Activated CD4-positive, alpha-beta T cell treated with anti-CD3 and anti-CD28 coated beads for 1 hour (primary cell): Measurements from ENCODE around the gene INSIG2.

Experiments
- DNase-seq: peaks from one replicate; pipeline ENCODE4 v3.0.0-alpha.2; 2020

The INSIG2 gene

DNA sequence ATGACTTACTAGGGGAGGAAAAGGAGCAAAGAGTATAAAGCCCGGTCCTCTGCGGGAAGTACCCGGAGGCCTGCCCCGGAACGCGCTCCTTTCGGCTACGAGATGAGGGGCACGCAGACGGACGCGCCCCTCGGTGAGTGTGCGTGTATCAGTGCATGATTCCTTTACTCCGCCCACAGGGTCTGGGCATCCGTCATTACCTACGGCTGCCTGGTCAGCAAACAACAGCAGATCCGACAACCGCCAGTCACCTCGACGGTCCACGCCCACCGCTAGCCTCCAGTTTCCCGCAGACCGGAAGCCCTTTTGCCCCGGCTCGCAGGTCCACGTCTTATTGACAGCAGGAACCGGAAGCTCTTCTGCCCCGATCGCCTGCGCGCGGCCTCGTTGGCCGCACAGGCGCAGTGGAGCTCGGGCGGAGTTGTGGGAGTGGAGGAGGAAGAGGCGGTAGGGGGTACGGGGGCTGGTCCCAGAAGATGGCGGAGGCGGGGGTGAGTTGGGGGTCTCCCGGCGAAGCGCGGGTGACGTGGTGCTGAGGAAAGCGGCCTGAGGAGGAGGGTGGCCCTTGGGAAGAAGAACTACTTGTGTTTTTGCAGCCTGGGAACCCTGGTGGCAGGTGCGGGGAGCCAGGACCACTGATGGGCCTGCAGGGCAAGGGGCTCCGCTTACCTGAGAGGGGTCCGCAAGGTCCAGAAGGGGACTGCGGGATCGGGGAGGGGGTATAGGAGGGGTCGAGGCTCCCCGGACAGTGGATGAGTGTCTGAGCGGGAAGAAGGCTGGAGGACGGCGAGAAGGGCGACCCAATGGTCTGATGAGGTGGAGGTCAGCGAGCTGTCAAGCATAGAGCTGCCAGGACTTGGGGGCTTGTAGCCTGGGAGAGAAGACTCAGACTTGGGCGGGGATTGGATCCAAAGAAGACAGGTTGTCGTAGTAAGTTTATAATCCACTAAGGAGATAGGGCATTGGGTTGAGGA is at the start of gene INSIG2:
Gene INSIG2 (plus strand): TSS at position 421 of the 974 bp plus-strand sequence. CDS start 8,086 bp downstream, outside the sequence.
- DNase-seq: peak; percentile 73

DNA sequence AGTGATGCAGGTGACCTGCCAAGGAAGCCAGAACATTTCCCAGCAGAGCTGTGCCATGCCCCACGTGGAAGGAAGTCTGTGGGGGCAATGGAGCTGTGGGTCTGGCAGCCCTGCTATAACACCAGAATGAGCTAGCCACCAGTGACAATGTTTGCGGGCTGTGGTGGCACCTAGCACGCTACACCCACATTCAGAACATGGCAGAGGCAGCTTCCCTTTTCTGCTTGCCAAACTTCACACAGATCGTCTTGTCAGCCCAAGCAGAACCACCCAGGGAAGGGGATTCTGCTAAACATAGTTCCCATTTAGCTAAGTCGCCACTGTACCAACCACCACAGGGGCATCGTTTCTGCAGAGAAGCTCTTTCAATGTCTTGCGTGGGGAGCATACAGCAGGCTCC is 47.4 kb upstream of the INSIG2 start:
- DNase-seq: no peak

DNA sequence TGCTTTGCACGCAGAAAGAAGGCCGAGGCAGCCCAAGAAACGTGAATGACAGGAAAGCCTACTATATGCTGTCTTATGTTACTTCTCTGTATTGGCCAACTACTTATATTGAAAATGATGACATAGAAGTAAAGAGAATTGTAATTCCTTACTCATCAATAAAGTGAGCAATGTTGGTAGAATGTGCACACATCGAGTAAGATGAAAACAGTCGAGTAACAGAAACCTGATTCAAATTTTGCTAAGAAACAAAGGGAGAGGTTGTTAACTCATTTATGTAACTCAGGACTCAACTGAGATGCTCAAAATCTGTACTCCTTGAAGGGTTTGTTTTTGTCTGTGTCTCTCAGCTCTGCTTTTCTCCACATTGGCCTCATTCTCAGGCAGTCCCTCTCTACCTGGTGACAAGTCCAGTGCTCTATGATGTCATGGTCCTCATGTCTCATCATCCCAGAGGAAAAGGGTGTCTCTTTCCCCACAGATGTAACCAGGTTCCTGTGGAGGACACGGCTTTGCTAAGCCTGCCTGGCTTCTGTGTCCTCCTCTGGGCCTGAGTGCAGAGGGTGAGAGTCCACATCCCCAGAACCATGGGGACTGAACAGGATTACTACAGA is 44.1 kb upstream of the INSIG2 start:
- no peak for DNase-seq

DNA sequence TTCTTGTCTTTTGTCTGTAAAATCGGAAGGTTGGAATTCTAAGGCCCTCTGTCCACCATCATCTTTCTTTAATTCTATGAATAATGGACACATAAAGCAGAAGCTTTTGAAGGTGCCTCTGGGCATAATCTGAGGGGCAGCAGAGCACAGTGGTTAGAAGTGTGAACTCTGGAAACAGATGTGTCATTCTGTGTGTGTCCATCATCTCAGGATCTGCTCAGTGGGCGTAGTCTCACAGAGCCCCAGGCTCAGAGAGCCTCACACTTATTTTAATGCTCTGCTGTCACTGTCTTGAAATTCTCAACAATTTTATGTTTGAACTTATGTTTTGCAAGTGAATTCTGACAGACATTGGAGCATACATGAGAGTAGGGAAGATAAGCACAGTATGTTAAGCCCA is 43.4 kb upstream of the INSIG2 start:
- DNase-seq: no peak

DNA sequence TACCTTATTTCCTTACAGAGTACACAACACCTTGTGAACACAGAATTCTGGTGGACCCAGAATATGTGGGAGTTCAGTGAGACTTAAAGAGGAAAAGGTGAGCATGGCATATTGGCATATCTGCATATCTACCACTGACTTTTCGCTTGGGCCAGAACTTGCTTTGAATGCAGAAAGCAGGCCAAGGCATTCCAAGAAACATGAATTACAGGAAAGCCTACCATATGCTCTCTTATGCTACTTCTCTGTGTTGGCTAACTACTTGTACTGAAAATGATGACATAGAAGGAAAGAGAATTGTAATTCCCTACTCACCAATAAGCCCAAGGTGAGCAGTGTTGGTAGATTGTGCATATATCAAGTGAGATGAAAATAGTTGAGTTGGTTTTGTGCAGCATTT is 43.0 kb upstream of the INSIG2 start:
- DNase-seq: no peak

DNA sequence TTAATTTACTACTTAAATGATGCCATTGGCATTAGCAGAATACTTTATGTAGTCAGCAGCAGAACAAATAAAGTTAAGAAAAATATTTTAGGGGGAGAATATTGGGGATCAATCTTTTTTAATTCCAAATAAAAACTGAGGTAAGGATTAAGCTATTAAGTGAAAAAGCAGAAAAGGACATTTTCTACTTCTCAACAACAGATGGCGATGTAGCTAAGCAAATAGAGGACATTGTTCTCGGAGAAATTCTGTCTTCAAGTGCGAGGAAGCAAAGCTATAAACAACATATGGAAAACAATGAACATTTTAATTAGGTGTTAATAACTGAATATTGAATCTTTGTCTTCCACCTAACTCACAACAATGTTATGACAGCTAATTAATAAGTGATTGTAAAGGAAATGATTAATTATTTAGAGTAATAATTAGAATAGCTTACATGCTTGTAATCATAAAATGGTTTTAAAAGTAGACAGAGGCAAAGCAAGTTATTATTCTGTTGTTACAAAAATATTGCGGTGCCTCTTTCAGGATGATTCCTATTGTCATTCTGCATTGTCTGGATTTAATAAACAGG is 41.5 kb upstream of the INSIG2 start:
- no peak for DNase-seq

DNA sequence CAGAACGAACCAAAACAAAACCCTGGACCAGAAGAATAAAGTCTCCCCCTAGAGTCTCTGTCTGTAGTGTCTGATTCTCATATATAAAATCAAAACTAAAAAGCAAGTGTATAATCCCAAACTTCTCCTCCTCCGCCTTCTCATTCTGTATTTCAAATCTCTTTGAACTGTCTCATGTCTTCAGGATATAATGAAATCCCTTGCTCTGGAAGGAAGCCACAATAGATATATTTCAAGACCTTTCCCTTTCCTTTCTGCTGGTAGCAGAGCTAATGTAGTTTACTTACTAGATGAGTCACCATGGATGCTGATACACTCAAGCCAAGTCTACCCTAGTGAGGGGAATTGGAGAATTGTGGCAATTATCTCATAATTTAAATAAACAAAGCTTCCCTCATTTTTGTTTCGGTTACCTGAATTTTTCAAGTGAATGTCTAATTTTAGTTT is 40.9 kb upstream of the INSIG2 start:
- DNase-seq: no peak

DNA sequence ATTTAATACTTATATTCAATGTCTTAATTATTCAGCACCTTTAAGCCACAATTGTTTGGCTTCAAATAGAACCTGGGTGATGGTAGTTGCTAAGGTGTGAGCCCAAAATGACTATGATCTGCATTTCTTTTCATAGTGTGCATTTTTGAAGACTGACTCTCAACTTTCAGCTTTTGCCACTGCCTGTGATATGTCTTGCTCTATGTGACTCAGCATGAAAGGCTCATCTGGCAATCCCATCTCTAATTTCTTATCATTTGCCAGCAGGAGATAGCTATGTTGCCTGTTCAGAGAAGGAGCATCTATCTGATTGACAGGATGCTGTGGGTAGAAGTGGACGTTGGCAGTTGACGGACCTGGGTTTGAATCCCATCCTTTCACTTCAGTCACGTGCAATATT is 39.9 kb upstream of the INSIG2 start:
- DNase-seq: no peak

DNA sequence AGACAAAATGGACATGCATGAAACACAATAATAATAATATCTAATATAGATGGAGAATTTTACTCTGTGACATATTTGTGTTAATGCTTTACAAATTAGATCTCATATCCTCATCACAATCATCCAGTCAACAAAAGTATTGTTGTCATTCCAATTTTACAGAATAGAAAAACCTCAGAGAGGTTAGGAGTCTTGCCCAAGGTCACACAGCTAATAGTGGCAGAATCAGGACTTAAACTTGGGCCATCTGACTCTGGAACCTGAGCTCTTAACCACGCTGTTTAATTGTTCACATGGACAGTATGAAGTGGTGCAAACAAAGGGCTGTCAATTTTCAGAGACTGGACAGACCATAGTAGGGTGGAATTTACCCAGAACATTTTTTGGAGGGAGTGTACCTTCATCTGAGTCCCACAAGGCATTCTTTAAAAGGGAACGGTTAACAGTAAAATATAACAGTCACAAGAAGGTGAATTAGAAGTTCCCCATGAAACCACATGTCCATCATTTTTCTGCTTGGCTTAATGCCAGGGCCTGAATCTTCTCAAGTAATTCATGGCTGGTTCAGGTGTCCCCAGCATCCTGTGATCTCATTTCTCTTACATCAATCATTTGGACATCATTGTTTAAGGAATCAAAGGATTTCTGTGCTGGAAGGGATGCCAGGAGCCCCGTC is 39.0 kb upstream of the INSIG2 start:
- no peak for DNase-seq

DNA sequence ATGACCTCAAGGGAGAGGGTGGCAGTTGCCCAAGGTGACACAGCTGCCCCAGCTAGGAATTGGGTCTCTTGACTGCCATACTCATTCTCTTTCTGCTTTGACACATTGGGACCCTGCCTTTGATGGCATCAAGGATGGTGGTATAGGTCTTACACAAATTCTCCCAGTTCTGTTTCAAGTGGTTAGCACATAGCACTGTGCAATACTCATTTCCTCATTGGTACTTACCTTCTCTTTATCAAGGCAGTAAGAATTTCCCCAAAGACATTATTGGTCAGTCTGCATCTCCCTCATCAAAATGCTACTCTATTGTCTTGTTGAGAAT is 38.5 kb upstream of the INSIG2 start:
- no peak for DNase-seq

DNA sequence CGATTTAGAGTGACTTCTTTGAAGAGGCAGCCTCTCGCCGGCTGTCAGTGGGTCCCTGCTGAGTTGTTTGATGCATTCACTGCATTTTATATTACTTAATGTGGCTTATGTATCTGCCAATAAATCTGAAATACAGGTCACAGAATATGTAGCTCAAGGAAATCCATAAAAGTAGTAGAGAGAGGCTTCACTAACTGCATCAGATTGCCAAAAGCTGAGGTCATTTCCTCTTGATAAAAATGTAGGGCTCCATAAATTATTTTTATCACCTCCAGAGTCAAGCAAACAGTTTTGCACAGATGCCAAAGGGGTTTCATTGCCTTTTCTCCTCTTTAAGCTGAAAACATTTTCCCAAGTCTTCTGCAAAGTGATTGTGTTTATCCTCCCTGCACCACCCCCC is 37.9 kb upstream of the INSIG2 start:
- no peak for DNase-seq

DNA sequence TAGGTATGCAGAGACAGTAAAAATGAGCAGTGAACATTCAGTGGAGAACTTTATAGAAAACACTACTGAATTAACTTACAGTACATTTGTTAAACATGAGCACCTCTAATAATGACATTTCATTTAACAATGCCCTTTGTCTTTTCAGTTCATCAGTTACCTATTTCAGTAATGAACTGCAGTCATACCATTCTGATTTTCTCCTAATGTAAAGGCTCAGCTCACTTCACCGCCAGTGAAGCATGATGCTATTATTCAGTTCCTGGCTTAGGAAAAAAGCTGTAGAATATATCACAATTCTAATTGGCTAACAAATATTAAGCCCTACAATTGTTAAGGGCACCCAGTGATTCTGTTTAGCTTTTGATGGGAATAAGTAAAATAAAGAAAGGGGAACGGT is 37.3 kb upstream of the INSIG2 start:
- no peak for DNase-seq

DNA sequence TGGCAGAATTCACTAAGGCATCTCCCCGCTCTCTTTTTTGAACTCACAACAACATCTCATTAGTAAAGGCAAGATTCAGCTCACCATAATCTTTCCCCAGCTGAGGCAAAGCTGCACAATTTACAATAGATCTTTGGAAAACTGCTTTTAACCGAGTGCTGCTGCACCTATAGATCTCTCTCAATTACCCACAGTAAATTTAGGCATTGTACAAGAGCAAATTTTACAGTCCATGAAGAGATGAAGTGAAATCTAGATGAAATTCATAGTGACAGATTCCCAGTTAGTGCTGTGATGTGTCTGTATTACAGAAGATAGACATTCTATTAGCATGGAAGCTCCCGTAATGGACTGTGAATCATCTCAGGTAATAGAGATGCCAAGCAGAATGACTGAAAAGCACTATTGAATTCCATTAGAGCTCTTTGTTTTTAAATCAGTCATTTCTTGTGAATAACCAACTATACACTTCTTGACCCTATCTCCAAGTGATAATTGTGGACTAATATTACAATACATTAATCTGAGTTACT is 36.4 kb upstream of the INSIG2 start:
- no peak for DNase-seq

DNA sequence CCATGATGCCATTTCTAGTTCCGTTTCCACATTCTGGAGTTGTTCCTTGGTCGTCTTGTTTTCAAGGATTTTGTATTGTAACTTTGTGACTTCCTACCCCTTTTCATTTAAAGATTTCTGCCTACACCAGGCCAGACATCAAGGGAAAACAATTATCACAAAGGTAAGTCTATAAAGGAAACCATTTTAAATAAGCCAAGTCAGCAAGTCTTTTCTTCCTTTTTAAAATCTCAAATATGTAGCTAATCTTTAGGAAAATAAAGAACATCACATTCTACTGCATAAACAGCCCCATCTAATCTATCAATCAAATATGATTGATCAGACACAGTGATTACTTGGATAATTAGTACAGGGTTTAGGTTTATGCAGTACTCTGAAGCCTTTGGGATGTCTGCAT is 35.8 kb upstream of the INSIG2 start:
- DNase-seq: no peak

DNA sequence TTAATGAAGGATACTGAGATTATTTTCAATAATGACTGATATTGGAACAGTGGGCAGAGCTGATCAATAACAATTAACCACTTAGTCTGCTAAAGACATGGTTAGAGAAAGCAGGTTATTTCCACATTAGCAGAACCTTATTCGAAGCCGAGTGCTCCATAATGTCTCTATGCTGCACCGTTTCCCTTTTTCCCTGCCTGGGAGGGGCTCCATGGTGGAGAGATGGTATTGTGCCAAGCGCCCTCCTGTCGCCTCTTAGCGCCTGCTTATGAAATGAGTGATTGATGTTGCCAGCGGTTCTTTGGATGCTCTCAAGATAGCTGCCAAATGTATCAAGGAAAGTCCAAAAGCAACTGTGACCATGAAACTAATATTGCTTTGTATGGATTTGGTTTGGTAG is 34.6 kb upstream of the INSIG2 start:
- no peak for DNase-seq

DNA sequence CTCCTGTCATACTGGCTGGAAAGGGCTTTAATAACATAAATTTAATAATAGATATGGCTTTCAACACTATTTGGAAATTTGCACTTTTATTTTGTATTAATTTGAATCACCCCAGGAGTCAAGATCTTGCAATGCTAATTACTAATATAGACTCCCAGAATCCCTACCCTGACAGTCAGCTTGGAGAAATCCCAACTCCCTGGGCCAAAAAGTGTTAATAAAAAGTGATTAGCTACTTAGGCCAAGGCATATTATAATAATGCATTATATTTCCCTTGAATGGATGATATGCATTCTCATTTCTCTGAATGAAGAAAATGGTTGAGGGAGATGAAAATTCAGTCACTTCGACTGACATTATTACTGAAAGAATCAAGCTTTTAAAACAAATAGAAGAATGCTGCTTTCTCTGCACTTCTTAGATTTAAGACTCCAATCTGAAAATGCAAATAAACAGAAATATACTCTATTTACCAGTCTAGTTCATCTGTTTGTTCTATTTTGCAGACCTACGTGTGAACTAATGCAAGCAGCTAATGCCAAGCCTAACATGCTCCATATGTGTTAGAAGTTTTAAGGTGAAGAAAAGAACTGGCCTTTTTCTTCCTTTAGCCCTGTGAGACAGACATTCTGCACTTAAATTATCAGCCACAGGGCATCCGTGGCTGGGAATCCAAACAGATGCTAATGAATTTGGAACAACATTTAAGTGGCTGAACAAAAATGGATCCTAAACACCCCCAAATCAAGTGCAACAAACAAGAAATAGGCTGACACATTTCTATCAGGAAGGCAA is 33.9 kb upstream of the INSIG2 start:
- no peak for DNase-seq

DNA sequence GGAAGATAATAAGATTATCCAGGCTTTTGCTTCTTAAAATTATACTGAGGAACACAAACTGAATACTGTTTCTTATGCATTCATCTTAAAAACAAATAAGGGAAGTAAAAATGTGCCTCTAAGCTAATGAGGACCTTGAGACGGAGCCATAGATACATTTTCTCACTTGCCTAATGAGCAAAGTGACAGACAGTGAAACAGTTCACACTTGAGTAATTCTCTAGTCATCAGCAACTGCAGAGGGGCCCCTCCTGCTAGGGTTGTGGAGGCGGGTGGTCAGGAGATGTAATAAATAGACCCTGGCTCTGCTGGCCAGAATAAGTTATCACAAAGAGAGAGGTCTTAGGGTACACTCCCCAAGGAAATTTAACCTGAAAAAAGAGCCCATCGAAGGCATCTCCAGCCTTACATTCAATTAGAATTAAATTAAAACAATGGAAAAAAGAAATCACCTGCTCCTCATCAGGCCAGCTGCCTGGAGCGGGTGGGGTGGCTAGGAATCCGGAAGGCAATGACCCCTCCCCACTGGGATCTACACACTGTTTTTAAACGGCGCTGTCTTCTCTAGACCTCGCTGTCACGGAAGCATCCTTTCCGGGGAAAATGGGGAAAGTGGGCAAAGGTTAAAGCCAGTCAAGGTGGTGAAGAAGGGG is 32.6 kb upstream of the INSIG2 start:
- DNase-seq: no peak

DNA sequence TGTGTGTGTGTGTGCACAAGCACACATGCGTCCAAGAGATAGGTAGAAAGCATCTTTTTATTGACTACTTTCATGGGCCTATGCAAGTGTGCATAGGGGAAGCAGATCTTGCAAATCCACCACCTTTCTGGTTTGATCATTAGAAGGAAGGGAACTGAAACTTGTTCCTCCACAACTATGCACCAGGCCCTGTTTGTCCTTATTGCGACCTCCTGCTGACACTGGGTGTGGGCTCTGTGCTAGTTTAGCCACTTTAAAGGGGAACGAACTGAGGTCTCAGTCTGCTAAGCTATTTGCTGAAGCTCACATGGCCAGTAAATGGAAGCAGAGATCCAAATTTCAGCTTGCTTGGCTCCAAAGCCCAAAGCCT is 32.1 kb upstream of the INSIG2 start:
- no peak for DNase-seq

DNA sequence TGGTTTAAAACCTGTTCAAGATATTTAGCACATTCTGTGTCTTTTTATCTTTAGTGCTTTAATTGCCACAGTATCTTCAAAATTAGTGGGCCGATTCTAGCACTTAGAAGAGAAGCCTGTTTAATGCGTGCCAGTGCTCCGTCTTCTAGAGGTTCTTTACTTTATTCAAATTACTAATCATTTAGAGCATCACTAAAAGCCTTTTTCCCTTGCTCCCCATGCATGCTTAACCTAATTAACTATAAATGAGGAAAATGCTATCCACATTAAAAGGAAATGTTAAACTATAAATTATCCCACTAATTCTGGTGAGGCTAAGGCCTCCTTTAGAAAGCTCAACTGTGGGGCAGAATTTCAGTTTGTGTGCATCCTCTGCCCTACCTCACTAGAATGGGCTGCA is 31.5 kb upstream of the INSIG2 start:
- DNase-seq: no peak

DNA sequence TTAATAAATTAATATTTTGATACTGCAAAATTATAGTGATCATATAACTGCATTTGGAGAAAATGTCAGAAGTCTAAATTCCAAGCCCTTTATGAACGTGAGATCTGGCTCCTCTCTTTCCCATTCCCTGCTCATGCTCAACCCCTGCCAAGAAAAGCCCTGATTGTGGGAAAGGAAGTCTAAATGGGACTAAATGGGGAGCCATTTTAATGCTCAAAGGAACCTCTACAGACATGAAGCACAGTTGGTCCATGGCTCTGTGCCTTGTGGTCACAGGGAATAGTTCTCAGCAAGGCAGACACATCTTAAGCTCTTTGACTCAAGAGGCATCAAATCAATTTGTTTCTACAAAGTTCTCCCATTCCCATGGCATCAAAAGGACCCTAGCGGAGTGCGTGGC is 29.3 kb upstream of the INSIG2 start:
- no peak for DNase-seq

DNA sequence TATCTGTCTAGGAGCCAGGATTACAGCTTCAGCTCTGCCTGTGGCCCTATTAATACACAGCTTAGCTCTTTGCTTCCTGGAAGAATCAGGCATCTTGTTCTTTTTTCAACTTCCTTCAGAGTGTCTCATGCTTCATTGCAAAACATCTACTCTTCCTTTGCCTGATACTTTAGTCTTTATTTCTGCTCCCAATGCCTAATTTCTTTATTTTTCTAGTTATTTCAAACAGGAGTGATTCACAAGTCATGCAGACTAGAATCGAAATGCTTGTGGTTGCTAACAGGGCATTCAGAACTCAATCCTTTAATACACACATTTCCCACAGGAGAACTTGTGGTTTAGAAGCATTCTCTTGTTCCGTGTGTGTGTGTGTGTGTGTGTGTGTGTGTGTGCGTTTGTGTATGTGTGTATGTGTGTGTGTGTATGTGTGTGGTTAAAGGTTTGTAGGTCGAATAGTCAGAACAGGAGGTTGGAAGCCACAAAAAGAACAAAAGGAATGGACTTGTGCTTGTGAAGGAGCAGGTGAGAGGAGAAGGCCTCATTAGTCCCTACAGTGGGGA is 28.3 kb upstream of the INSIG2 start:
- no peak for DNase-seq
